H1 (cell line): Measurements from ENCODE around the gene ANKRD40CL. TPM values are rescaled to one million over a fixed set of nuclear protein-coding genes. Genes with fewer than 3 reads are reported as not detected.

Source experiments
- CBX5 ChIP-seq: fragments of 300-800, 300-1000 bp; sonication (generic); IDR thresholded peaks from 2 replicates; pipeline ENCODE4 v1.7.1; 2016; ENCODE audit warnings: antibody characterized with exemption, low read length, low read depth
- CHD7 ChIP-seq: fragments of 300-600 bp; sonication (generic); IDR thresholded peaks from 2 replicates; pipeline ENCODE4 v1.7.1; 2012; ENCODE audit warnings: low read length, moderate library complexity, mild to moderate bottlenecking, inconsistent platforms; ENCODE audit not compliant: insufficient replicate concordance
- EZH2 ChIP-seq: fragments of 200-600 bp; sonication (generic); IDR thresholded peaks from 2 replicates; pipeline ENCODE4 v1.7.1; 2012; ENCODE audit warnings: low read depth, mild to moderate bottlenecking, moderate library complexity, low read length, inconsistent platforms; ENCODE audit not compliant: severe bottlenecking
- NANOG ChIP-seq: IDR thresholded peaks from 2 replicates; pipeline ENCODE4 v1.6.1; 2011; ENCODE audit warnings: low read length, low read depth, mild to moderate bottlenecking, inconsistent platforms; ENCODE audit not compliant: insufficient read depth, poor library complexity, severe bottlenecking
- POU5F1 ChIP-seq: IDR thresholded peaks from 2 replicates; pipeline ENCODE4 v1.6.1; 2011; ENCODE audit warnings: low read depth, mild to moderate bottlenecking, low read length, moderate library complexity
- RAD21 ChIP-seq, 2 experiments: IDR thresholded peaks in 1 of 2; conservative IDR thresholded peaks in 1 of 2; 2 replicates each; pipeline ENCODE4 v1.6.1; 2011; ENCODE audit warnings: low read depth in 2 of 2, low read length in 2 of 2, improper control_type of control experiment in 1 of 2, inconsistent platforms in 1 of 2, mild to moderate bottlenecking in 1 of 2, moderate library complexity in 1 of 2
- SRF ChIP-seq: IDR thresholded peaks from 2 replicates; pipeline ENCODE4 v1.6.1; 2011; ENCODE audit warnings: mild to moderate bottlenecking, low read depth, low read length, moderate library complexity
- TAF7 ChIP-seq: optimal IDR thresholded peaks from 2 replicates; pipeline ENCODE3; 2011; ENCODE audit warnings: low read depth, mild to moderate bottlenecking, inconsistent platforms, low read length, moderate library complexity, borderline replicate concordance
- TCF12 ChIP-seq: IDR thresholded peaks from 2 replicates; pipeline ENCODE4 v1.6.1; 2011; ENCODE audit warnings: low read depth, mild to moderate bottlenecking, low read length
- TEAD4 ChIP-seq: IDR thresholded peaks from 2 replicates; pipeline ENCODE4 v1.6.1; 2012; ENCODE audit warnings: low read depth, low read length, inconsistent platforms, mixed read lengths
- YY1 ChIP-seq: IDR thresholded peaks from 2 replicates; pipeline ENCODE4 v1.6.1; 2011; ENCODE audit warnings: low read depth, mild to moderate bottlenecking, low read length
- polyA plus RNA-seq, 7 experiments: library from polyadenylated mRNA; depleted of rRNA in 3 of 7; stranded (reverse) in 5 of 7; unstranded in 2 of 7; fragments of >200 nt in 5 of 7; fragments of 200-250 nt in 2 of 7; gene quantifications; 1 replicate in 5 of 7; 2 replicates in 1 of 7; 4 replicates in 1 of 7; pipeline versions ENCODE4 v1.2.1 to v1.2.3, GENCODE V29; 2011 to 2013; ENCODE audit warnings: missing spikeins in 2 of 7, mixed read lengths in 2 of 7
- total RNA-seq: library from RNA; stranded (reverse); fragmentation: NEBNext Ultra II Directional; extraction: Animal tissue kit (Norgen Biotek cat#: 25700); gene quantifications from 2 replicates; pipeline ENCODE4 v1.2.1, GENCODE V29; 2021

ANKRD40CL gene
- total and polyA plus RNA-seq, 2 of the 8 experiments (the other 6 are each of a cell fraction or from before 2014, with no cell fraction given) = not detected

GRCh38 chr17:50767446-50767845 lies at the start of gene ANKRD40CL (continued):
- TF ChIP-seq CHD7 = no peak
- TF ChIP-seq NANOG = no peak
- TF ChIP-seq TCF12 = no peak
- no peak for TF ChIP-seq TEAD4
- no peak for TF ChIP-seq POU5F1
- TF ChIP-seq TAF7 = no peak
- no peak for TF ChIP-seq EZH2
- no peak for TF ChIP-seq RAD21 (IDR thresholded peaks at IDR 0.05 in 1 of 2, conservative IDR thresholded peaks at IDR 0.05 in 1 of 2; ENCODE audit: low read depth in 2 of 2, low read length in 2 of 2)
- no peak for TF ChIP-seq SRF
- no peak for TF ChIP-seq CBX5
- no peak for TF ChIP-seq YY1
